K562 (cell line): ENCODE results near the gene HIVEP3. TPM values are rescaled to one million over a fixed set of nuclear protein-coding genes. Genes with fewer than 3 reads are reported as not detected.

Source experiments
- ATAC-seq: fragments of 200-7000 bp; cut with Tn5 transposase; 3 replicates; pipeline ENCODE4 v1.9.1; 2020; ENCODE audit warnings: moderate library complexity
- BruUV-seq: library from RNA; stranded (reverse); fragments of 400-500 nt; replicated peaks from 2 replicates; lab custom pipeline; 2021; lab: Mats Ljungman, UMichigan
- CTCF ChIA-PET: fragments of 300-600 bp; formaldehyde crosslinking; extraction: SDS; loops from one replicate; lab custom pipeline; 2021; ENCODE audit warnings: low intra/inter-chr PET ratio; lab: Yijun Ruan, JAX
- POLR2A ChIA-PET: fragments of 300-600, 350-650 bp; sonication (Branson Sonifier 250); formaldehyde crosslinking; extraction: SDS; loops from one replicate; lab custom pipeline; 2021; ENCODE audit warnings: antibody characterized with exemption, inconsistent platforms; lab: Yijun Ruan, JAX
- DNase-seq, 4 experiments: peaks; one replicate each; pipeline versions ENCODE4 v3.0.0 to v3.0.0-alpha.2; 2011 to 2018; ENCODE audit warnings: low spot score in 3 of 4, mixed read lengths in 3 of 4; ENCODE audit errors: extremely low read depth in 1 of 4
- FAIRE-seq: peaks from 2 replicates; lab custom pipeline; 2011; peaks lifted over from hg19 to GRCh38; lab: Jason Lieb, UNC
- H2AFZ ChIP-seq: 2 replicates; pipeline ENCODE4 v1.6.0; 2011; ENCODE audit warnings: low read depth, low read length, control low read depth, inconsistent platforms
- H3K27ac ChIP-seq: fragments of 200-600 bp; 3 replicates; pipeline ENCODE4 v1.8.0; 2011; ENCODE audit warnings: low read depth, mild to moderate bottlenecking, control low read depth, inconsistent platforms, low read length, moderate library complexity, mixed read lengths; ENCODE audit errors: extremely low read depth
- H3K27me3 ChIP-seq, 2 experiments: fragments of 300-600 bp in 1 of 2; 2 replicates in 1 of 2; 3 replicates in 1 of 2; pipeline versions ENCODE4 v1.6.0 to v1.8.0; 2011; ENCODE audit warnings: inconsistent platforms in 2 of 2, low read length in 2 of 2, mild to moderate bottlenecking in 1 of 2, mixed read lengths in 1 of 2, moderate library complexity in 1 of 2; ENCODE audit not compliant: control insufficient read depth in 2 of 2, insufficient read depth in 2 of 2
- H3K36me3 ChIP-seq: fragments of 300-600 bp; 3 replicates; pipeline ENCODE4 v1.8.0; 2011; ENCODE audit warnings: mild to moderate bottlenecking, low read length, inconsistent platforms; ENCODE audit not compliant: control insufficient read depth, insufficient read depth
- H3K4me1 ChIP-seq, 2 experiments: fragments of 200-600 bp in 1 of 2; replicated peaks in 1 of 2; 2 replicates in 1 of 2; 3 replicates in 1 of 2; pipeline versions ENCODE4 v1.5.1 to v1.8.0; 2011; ENCODE audit warnings: inconsistent platforms in 2 of 2, low read length in 2 of 2, mild to moderate bottlenecking in 1 of 2, mixed read lengths in 1 of 2, moderate library complexity in 1 of 2; ENCODE audit not compliant: control insufficient read depth in 2 of 2, insufficient read depth in 2 of 2
- H3K4me2 ChIP-seq: 2 replicates; pipeline ENCODE4 v1.6.1; 2011; ENCODE audit warnings: low read length, control low read depth, inconsistent platforms, mixed read lengths; ENCODE audit not compliant: insufficient read depth
- H3K4me3 ChIP-seq: fragments of 200-600 bp; sonication (generic), shearing (Covaris generic); 2 replicates; pipeline ENCODE4 v1.5.1; 2016; ENCODE audit warnings: control low read depth, inconsistent platforms
- H3K79me2 ChIP-seq: fragments of 200-600 bp; 3 replicates; pipeline ENCODE4 v1.8.0; 2011; ENCODE audit warnings: low read length, inconsistent platforms; ENCODE audit not compliant: control insufficient read depth, insufficient read depth
- H3K9ac ChIP-seq, 2 experiments: 2 replicates each; pipeline versions ENCODE4 v1.6.0 to v1.6.1; 2011; ENCODE audit warnings: low read depth in 2 of 2, low read length in 2 of 2, control low read depth in 1 of 2, inconsistent platforms in 1 of 2, mild to moderate bottlenecking in 1 of 2, mixed read lengths in 1 of 2; ENCODE audit not compliant: insufficient read depth in 1 of 2
- H3K9me1 ChIP-seq: one replicate; pipeline ENCODE4 v1.6.0; 2011; ENCODE audit warnings: inconsistent platforms, mild to moderate bottlenecking, low read length, moderate library complexity; ENCODE audit not compliant: control insufficient read depth, insufficient read depth
- H3K9me3 ChIP-seq: replicated peaks from 2 replicates; pipeline ENCODE4 v1.5.1; 2011; ENCODE audit warnings: low read depth, low read length, inconsistent platforms; ENCODE audit not compliant: control insufficient read depth, insufficient read depth
- H4K20me1 ChIP-seq: replicated peaks from 2 replicates; pipeline ENCODE4 v1.6.1; 2011; ENCODE audit warnings: low read length, inconsistent platforms, mixed read lengths; ENCODE audit not compliant: control insufficient read depth, insufficient read depth
- ATF6 ChIP-seq: sonication (generic); formaldehyde crosslinking; IDR thresholded peaks from 2 replicates; pipeline ENCODE4 v1.4.0; 2020; ENCODE audit warnings: mild to moderate bottlenecking, missing genetic modification reagents
- CTBP1 ChIP-seq: fragments of 450-650 bp; IDR thresholded peaks from 2 replicates; pipeline ENCODE4 v1.6.1; 2016; ENCODE audit warnings: borderline replicate concordance
- E2F5 ChIP-seq: sonication (generic); formaldehyde crosslinking; IDR thresholded peaks from 2 replicates; pipeline ENCODE4 v1.8.0; 2022; ENCODE audit warnings: mild to moderate bottlenecking, missing genetic modification reagents
- PCBP1 ChIP-seq: fragments of 200-400 bp; formaldehyde crosslinking; IDR thresholded peaks from 2 replicates; pipeline ENCODE4 v1.6.1; 2018; ENCODE audit warnings: mild to moderate bottlenecking, low read depth, low read length; ENCODE audit not compliant: poor library complexity, severe bottlenecking
- RBM17 ChIP-seq: fragments of 200-400 bp; formaldehyde crosslinking; IDR thresholded peaks from 2 replicates; pipeline ENCODE4 v1.6.1; 2017; ENCODE audit warnings: low read depth, mild to moderate bottlenecking, low read length, borderline replicate concordance
- SMARCB1 ChIP-seq: IDR thresholded peaks from 2 replicates; pipeline ENCODE4 v1.6.1; 2011; ENCODE audit warnings: improper control_type of control experiment, low read depth; ENCODE audit not compliant: insufficient read length
- ZBTB40 ChIP-seq, 2 experiments: fragments of 450-650 bp in 1 of 2; sonication (generic) in 1 of 2; formaldehyde crosslinking in 1 of 2; IDR thresholded peaks; 2 replicates each; pipeline versions ENCODE4 v1.7.1 to v1.9.0; 2016 to 2022; ENCODE audit warnings: inconsistent platforms in 1 of 2, mild to moderate bottlenecking in 1 of 2, missing genetic modification reagents in 1 of 2
- ZFX ChIP-seq: sonication (generic); formaldehyde crosslinking; IDR thresholded peaks from 2 replicates; pipeline ENCODE4 v1.8.0; 2022; ENCODE audit warnings: mild to moderate bottlenecking, missing genetic modification reagents, moderate library complexity
- ZNF445 ChIP-seq: fragments of 250-450 bp; sonication (Bioruptor Pico); IDR thresholded peaks from 2 replicates; pipeline ENCODE4 v1.4.0; 2020; ENCODE audit warnings: low read depth, mild to moderate bottlenecking, moderate library complexity
- WGBS: fragments of 100-300 bp; shearing (Covaris generic); methylation state at CpG from one replicate; pipeline ENCODE4 v1.1.6; 2016; ENCODE audit warnings: low coverage, mixed read lengths; ENCODE audit not compliant: insufficient coverage; ENCODE audit errors: missing lambda C conversion rate; 5-methylcytosine and 5-hydroxymethylcytosine counted together
- in situ Hi-C: fragments of 300-500 bp; cut with MboI; formaldehyde crosslinking; loops from 4 replicates; pipeline ENCODE4 v1.15.0; 2018; ENCODE audit warnings: inconsistent platforms, mixed read lengths
- intact Hi-C: fragments of 100-400 bp; cut with micrococcal nuclease; formaldehyde crosslinking; loops from 2 replicates; pipeline ENCODE4 v1.14.2; 2022
- polyA plus RNA-seq, 8 experiments: library from polyadenylated mRNA; depleted of rRNA in 4 of 8; stranded (reverse) in 5 of 8; unstranded in 3 of 8; fragments of >200 nt; fragmentation: Nextera tagmentation in 2 of 8; fragmentation: Illumina TruSeq in 1 of 8; extraction: Ambion mirVana in 2 of 8; extraction: Trizol in 1 of 8; gene quantifications; 2 replicates each; pipeline versions ENCODE4 v1.2.1 to v1.2.3, GENCODE V29; 2011 to 2014; ENCODE audit warnings: inconsistent platforms in 1 of 8, missing spikeins in 1 of 8
- total RNA-seq, 7 experiments: library from RNA; depleted of rRNA in 6 of 7; stranded (reverse); fragments of >200 nt in 6 of 7; fragmentation: Illumina TruSeq in 2 of 7; extraction: Trizol in 2 of 7; gene quantifications; 2 replicates each; pipeline versions ENCODE4 v1.2.1 to v1.2.3, GENCODE V29; 2011 to 2021; ENCODE audit warnings: low replicate concordance in 1 of 7

HIVEP3 gene
- total and polyA plus RNA-seq, 9 of the 15 experiments (the other 6 are each of a cell fraction or from before 2014, with no cell fraction given): 0.09 to 0.58 (median 0.34) TPM; not detected in 1

DNA sequence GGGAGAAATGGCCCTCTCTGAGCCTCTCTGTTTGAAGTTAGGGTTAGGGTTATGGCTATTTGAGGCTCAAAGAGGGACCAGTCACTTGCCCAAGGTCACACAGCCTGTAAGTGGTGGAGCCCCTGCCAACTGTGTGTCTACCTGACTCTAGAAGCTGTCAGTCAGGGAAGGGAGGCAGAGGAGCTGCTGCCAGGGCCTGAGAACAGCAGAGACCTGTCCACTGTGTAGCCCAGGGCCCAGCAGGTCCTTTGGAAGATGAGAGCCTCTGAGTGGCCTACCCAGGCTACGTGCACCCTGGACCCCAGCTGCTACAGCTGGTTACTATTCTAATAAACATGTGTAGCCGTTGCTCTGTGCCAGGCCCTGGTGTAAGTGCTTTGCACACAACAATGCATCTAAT, 419.1 kb downstream of the HIVEP3 start:
- H3K4me2 ChIP-seq: no peak overlapping the region
- ATAC-seq (no peak), FAIRE-seq (no peak), DNase-seq (no peak)
- no peaks in the 10 kb centered on the region for H4K20me1 ChIP-seq
- no TSS peak for BruUV-seq
- H3K27me3 ChIP-seq: peaks cover 0 to 22% of the 10 kb centered on the region in 2 experiments; a peak in 2 of 5 replicates
- CTCF ChIA-PET: no interaction called here
- in situ Hi-C loops: no loop called here
- H3K4me1 ChIP-seq: peaks cover 12 to 34% of the 10 kb centered on the region in 2 experiments; a peak in 4 of 5 replicates
- no peak overlapping the region for H3K4me3 ChIP-seq
- intact Hi-C loops: no loop called here
- H3K9ac ChIP-seq: no peak overlapping the region
- POLR2A ChIA-PET: no interaction called here
- no peaks in the 10 kb centered on the region for H3K9me3 ChIP-seq
- H3K36me3 ChIP-seq: no peaks in the 10 kb centered on the region
- no peak overlapping the region for H2AFZ ChIP-seq
- no peak overlapping the region for H3K27ac ChIP-seq
- H3K79me2 ChIP-seq: no peaks in the 10 kb centered on the region
- 8% methylated on average over 2 of the region's 2 CpGs for WGBS
- no peaks in the 10 kb centered on the region for H3K9me1 ChIP-seq
- TF ChIP-seq ZFX (CRISPR knock-in tag): no peak
- no peak for TF ChIP-seq CTBP1
- no peak for TF ChIP-seq ZNF445 (CRISPR knock-in tag)
- TF ChIP-seq PCBP1: no peak
- TF ChIP-seq ATF6: no peak
- TF ChIP-seq ZBTB40 (IDR thresholded peaks at IDR 0.05): no peak
- no peak for TF ChIP-seq ZBTB40 (CRISPR knock-in tag; IDR thresholded peaks at IDR 0.05)
- TF ChIP-seq RBM17: no peak
- no peak for TF ChIP-seq SMARCB1
- TF ChIP-seq E2F5 (CRISPR knock-in tag): no peak
